GM18511 (cell line): Measurements from ENCODE around the gene EDEM2.
A peak's percentile ranks its signal among the peaks of the same experiment; 100 is the strongest.
"Not testable (repeated sequence)": the region's sequence is repeated elsewhere in the genome, so short reads cannot be mapped to it uniquely, and the experiment has no call there.

Source experiments
- ATAC-seq: cut with Tn5 transposase; IDR thresholded peaks from one replicate; pipeline ENCODE4 v1.9.1; 2021; ENCODE audit warnings: mild to moderate bottlenecking, moderate library complexity; ENCODE audit not compliant: unreplicated experiment

EDEM2 gene

DNA sequence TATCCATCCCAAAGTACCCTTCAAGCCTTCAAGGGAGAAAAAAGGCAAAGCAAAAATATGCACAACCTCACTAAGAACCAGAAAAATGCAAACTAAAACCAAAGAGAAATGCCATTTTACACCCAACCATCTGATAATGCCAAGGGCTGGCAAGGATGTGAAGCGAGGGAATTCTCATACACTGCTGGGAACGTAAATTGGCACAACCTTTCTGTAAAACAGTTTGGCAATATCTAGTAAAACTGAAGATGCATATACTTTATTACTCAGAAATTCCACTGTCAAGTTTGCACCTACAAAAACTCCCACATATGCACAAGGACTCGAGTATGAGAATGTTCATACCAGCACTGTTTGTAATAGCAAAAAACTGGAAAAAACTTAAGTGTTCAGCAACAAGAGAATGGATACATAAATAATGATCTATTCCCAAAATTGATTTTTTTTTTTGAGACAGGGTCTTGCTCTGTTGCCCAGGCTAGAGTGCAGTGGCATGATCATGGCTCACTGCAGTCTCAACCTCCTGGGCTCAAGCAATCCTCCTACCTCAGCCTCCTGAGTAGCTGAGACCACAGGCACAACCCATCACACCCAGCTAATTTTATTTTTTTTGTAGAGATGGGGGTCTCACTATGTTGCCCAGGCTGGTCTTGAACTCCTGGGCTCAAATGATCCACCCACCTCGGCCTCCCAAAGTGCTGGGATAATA lies 21.7 kb upstream of the EDEM2 start:
- ATAC-seq = not testable (repeated sequence)

DNA sequence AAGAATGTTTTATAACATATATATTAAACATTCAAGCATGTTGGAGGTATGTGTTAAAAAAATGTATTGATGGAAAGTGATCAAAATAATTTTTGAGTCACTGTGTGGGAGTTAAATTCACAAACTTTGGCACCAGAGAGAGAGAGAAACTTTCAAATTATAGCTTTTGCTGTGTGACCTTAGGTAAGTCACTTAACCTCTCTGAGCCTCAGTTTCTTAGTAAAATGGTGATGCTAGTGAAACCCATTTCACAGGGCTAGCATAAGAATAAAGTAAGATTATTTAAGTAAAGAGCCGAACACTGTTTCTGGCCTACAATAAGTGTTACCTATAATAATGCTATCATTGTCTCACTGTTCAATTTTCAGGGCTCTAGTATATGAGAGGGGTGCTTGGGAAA lies 20.7 kb upstream of the EDEM2 start:
- ATAC-seq = no peak

DNA sequence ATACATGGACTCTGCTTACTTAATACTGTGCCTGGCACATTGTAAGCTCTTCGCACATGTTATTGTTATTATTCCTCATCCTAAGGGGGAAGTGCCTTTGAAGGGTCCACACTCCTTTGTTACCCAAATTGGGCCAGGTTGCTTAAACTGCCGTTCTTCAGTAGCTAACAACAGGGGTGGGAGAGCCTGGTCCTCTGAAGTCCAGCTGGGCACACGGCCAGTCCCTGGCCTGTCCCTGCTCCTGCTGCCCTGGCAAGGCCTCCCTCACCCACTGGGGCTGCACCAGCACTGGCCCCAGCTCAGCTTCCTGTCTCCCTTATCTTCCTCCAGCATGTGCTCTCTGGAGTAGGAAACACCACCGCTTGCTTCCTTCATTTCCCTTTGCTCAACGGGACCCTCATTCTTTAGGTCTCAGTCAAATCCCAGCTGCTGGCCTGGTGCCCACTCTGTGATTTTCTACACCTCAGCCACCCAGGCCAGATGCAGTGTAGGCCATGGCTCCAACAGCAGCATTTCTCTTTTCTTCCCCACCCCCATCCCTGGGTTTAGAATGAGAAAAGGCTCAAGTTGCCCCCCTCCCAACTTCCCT lies 19.2 kb upstream of the EDEM2 start:
- ATAC-seq = no peak

DNA sequence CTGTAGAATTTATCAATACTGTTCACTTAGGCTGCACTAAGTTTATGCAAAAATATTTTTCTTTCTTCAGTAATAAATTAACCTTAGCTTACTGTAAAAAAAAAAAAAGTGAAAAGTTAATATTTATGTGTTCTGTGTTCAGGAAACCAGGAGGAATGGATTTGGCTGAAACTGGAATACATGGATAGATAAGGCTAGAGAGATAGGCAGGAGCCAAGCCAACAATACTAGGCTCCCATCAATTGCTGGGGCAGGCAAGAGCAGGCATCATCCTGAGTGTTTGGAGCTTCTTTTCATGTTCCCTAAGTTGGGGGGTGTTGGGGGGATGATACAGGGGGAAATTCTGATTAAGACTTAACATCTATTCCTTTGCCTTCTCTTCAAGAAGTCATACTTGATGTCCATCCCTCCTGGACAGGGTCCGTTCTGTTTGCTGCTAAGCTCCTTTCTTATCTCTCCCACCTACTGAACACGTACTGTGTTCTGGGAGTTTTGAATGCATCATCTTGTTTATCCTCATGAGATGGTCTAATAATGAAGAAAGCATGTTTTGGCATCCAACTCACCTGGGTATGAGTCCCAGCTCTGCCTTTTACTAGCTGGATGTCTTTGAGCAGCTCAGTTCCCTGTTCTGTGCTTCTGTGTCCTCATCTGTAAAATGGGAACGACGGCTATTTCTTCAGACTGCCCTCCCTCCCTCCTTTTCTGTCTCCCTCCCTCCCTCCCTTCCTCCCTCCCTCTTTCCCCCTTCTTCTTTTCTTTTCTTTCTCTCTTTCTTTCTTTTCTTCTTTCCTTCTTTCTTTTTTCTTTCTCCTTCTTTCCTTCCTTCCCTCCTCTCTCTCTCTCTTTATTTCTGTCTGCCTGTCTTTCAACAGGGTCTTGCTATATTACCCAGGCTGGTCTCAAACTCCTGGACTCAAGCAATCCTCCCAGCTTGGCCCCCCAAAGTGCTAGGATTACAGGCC lies 18.4 kb upstream of the EDEM2 start:
- no peak for ATAC-seq

DNA sequence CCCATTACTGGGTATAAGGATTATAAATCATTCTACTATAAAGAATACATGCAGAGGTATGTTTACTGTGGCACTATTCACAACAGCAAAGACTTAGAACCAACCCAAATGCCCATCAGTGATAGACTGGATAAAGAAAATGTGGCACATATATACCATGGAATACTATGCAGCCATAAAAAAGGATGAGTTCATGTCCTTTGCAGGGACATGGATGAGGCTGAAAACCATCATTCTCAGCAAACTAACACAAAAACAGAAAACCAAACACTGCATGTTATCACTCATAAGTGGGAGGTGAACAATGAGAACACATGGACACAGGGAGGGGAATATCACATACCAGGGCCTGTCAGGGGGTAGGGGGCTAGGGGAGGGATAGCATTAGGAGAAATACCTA lies 17.4 kb upstream of the EDEM2 start:
- not testable (repeated sequence) for ATAC-seq

DNA sequence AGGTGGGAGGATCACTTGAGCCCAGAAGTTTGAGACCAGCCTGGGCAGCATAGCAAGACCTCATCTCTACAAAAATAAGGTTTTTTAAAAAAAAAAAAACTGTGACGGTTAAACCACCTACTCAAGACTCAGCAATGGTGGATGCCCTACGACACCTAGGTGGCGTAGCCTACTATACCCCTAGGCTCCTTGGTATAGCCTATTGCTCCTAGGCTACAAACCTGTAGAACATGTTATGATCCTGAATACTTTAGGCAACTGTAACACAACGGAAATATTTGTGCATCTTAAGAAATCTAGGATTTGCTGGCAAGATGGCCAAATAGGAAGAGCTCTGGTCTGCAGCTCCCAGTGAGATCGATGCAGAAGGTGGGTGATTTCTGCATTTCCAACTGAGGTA lies 13.2 kb upstream of the EDEM2 start:
- not testable (repeated sequence) for ATAC-seq

DNA sequence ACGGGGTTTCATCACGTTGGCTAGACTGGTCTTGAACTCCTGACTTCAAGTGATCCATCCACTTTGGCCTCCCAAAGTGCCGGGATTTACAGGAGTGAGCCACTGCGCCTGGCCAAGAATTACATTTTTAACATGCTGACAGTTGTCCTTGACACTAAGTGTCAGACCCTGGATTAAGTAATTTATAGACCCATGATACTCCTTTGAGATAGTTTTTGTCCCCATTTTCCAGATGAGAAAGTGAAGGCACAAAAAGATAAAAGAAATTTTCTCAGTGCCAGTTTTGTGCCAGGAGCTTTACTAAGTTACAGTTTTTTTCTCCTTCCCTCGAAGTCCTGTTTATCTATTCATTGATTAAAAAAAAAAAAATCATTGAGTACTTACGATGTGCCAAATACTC lies 9.8 kb upstream of the EDEM2 start:
- ATAC-seq = no peak

DNA sequence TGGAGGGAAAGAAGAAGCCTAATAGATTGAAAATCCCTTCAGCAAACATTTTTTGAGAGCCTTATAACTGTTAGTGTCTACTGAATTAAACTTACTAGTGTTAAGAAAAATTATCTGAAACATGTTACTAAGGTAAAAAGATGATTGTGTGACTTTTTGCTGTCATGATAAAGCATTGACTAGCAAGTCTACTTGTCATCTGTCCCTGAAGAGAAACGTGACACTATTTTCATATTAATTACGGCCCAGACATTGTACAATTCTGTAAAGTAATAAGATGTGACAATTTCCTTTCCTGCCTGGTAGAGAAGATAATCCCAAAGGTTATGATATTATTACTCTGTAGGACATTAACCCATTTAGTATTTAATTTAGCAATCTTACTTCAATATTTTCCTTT lies 8.8 kb upstream of the EDEM2 start:
- no peak for ATAC-seq

DNA sequence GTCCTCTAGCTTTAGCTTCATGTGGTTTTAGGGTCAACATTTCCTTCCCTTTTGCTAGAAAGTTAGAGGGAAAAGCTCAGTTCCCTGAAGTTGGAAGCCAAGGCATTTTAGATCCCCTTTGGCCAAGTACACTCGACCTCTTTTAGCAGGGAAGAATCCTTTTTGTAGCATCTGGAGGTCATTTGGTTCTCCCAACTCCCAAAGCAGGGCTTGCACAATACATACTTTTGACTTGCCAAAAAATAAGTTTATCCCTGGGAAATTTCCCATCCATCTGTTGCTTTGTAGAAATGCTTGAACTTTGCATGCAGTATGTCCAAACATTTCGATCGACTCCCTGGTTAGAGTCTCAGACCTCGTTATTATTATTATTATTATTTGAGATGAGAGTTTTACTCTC lies 4.6 kb upstream of the EDEM2 start:
- ATAC-seq = no peak

DNA sequence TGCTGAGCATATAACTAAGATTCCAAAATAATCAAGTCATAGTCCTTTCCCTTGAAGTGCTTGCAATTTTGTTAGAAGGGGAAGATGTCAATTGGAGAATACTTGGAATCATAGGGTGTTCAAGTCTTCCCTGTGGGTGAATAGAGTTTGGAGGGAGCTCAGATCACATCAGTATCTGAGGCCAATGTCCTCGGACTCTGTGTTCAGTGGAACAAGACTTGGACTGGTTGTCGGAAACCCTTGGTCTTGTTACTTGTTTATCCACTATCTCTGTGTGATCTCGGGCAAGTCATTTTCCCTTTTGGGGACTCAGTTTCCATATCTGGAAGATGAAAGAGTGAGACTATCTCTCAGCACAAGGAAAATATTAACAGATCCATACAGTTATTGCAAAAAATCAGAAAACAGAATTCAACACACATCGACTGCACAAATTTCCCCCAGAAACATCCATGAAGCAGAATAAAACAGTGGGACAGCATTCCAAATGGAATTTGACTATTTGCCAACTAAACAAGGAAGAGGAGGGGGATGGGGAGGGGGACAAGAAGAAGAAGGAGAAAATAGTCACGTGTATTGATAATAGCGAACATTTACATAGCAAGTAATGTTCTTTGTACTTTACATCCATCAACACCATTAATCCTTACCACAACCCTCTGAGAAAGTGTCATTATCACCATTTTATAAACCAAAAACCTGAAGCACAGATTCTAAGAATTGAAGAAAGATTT lies 3.9 kb upstream of the EDEM2 start:
- no peak for ATAC-seq

DNA sequence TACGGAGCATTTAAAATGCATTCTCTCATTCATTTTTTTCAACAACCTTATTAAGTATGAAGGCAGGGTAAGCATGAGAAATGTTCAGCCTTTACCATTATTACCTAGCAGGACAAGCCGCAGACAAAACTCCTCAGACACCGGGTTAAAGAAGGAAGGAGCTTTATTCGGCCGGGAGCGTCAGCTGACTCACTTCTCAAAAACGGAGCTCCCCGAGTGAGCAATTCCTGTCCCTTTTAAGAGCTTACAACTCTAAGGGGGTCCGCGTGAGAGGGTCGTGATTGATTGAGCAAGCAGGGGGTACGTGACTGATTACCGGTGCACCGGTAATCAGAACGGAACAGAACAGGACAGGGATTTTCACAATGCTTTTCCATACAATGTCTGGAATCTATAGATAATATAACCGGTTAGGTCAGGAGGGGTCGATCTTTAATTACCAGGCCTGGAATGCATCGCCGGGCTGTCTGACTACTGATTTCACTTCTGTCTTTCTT lies 487 bp upstream of the EDEM2 start:
- not testable (repeated sequence) for ATAC-seq

DNA sequence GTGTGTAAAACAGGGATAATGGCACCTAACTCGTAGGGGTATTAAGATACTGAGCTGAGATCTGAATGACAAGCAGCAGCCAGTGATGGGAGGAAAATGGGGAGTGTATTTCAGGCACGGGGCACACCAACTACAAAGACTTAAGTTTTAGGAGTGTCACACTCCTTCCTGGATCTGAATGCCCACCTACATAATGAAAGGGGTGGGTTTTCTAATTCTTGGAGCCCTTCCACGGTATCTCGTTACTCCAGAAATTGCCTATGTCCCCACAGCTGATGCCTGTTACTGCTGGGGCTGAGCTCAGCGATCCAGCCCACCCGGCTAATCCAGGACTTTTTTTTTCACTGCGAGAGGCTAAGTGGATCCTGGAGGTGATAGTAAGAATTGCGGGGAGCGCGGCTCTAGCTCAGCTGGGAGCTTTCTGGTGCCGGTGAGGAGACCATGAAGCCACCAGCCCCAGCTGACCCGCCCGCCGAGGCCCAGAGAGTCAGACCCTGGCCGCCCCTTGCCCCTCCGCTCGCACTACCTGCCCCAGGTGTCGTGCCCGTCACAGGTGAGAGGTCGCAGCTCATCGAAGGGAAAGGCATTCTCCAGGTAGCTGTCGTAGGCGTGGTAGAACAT lies 727 bp downstream of the EDEM2 start:
- peak; percentile 5 for ATAC-seq

DNA sequence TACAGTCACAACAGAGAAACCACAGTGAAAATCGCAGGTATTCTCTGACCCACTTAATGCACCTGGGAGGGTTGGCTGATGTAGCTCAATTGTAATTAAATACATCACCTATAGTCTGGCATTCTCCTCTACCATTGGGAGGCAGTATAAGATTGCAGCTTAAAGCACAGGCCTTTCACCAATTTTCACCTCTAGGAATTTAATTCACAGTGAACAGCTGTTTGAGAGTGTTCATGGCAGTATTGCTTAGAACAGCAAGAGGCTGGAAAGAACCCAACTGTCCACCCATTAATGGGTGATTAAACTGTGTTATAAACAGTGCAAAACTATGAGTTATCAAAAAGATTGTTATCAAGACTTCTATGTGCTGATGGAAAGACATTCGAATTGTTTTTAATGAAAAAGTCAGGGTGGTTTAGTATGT lies 2.0 kb downstream of the EDEM2 start:
- no peak for ATAC-seq

DNA sequence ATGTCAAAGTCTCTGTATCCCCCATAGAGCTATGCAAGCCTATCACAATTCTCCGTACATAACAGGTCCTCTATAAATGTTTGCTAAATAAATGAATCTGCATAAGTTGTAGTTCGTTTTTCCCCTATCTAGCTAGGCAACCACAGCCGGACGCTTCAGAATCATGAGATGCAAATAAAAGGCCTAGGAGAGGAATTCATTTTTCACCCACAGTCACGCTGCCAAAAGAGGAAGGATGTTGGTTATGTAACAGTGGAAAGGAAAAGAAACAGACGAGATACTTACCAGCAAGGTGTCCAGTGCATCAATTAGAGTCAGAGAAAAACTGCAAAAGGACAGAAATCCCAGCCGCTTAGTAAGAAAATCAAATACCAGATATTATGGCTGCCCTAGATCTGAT lies 2.4 kb downstream of the EDEM2 start:
- no peak for ATAC-seq

DNA sequence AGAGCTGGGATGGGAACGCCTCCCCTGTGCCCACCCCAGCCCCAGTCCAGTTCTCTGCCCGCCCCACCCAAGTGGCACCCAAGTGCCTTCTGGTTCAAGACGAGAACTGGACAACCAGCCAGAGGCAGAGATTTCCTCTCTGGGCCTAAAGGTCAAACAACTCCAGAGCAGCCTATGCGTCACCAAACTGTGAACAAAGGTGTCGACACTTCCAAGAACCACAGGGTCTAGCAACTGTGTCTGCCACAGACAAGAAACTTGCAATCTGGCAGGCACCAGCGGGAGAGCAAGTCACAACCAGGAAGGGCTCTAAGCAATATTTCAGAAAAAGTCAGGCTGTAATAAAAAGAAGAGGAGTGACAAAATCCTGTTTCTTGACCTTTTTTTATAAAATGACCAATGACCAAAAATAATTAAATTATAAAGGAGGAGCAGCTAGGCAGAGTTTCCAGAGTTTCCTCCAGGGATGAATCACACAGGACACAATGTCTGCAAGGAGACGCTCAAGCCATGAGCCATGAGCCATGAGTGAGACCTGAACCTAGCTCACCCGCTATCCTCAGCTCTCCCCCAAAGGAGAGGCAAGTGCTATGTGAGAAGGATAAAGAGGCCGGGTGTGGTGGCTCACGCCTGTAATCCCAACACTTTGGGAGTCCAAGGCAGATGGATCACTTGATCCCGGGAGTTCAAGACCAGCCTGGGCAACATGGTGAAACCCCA lies 11.1 kb downstream of the EDEM2 start:
- ATAC-seq = no peak

DNA sequence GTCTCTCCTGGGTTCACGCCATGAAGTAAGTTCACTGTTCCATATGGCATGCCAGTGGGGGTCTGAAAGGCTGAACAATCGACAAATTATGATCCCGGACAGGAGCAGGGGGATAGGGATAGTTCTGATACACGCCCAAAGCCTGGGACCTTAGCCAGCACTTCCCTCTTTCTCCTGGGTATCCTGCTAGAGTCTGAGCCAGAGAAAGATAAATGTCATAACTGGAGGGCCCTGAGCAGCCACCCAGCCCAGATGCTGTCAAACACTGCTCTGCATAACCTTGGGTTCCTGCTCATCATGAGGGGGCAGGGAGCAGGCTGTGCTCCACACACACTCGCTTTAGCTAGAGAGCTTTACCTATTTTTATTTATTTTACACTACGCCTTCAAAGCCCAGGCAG lies 12.3 kb downstream of the EDEM2 start:
- no peak for ATAC-seq

DNA sequence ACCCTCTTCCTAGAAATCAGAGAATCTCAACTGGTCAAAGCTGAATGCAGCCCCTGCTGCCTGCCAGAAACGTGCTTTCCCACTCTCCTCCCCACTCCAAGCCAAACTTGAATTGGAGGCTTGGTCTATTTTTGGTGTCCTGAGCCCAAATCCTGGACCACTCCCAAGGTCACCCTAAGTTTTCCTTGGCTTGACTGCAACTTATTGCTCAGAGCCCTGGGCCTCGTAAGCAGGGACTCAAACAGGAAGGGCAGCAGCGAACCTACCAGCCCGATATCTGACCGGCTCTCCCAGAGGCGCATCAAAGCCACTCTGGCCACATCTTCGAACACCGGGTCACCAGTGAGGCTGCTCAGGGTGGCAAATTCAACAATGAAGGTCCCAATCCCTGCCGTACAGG lies 12.7 kb downstream of the EDEM2 start:
- no peak for ATAC-seq

DNA sequence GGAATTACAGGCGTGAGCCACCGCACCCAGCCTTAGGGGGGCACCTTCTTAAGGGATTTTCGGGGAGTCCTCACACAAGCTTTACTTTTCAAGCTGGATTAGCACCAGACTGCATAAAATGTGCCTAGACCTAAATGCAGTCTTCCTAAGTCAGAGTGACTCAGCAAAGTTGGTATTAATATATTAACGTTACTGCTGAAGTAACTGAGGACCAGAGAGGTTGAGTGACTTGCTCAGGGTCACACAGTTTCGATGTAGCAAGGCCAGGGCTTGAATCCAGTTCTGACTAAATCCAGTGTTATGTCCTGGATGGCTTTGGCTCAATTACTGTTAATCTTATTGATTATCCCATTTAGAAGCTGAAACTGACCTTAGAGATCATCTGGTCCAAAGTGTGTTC lies 13.4 kb downstream of the EDEM2 start:
- no peak for ATAC-seq

DNA sequence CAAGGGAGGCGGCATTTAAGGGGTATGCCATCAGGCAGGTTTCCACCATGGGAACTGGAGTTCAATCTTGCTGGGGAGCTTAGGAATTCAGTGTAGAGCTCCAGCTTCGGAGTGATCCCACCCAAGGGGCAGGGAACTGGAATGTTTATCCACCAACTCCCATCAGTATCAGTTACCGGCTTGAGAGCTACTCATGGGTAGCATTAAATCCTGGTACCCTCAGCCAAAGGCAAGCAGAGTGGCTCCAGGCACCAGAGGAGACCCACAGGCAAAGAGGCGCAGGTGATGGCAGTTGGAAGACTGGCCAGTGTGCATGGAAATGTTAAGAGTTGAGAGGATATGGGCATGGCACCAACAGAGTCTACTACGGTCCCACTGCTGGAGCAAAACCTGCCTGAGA lies 14.1 kb downstream of the EDEM2 start:
- no peak for ATAC-seq

DNA sequence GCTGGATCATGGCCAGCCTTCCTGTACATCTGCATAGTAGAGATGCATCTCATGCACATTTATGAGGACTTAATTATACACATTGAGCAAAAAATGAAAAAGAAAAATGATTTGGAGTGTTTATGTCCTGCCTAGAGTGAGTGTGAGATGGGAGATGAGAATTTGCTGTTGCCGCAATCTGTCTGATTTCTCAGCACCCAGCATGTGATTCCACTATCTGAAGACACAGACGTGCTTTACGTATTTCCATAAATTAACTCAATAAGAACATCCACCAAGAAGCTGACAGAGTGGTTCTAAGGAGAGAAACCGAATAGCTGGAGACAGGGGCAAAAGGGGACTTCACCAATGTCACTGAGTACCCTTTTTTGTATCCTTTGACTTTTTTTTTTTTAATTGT lies 15.2 kb downstream of the EDEM2 start:
- ATAC-seq = no peak
